ENCODE measurements around the gene KRT36.

Gene KRT36

DNA sequence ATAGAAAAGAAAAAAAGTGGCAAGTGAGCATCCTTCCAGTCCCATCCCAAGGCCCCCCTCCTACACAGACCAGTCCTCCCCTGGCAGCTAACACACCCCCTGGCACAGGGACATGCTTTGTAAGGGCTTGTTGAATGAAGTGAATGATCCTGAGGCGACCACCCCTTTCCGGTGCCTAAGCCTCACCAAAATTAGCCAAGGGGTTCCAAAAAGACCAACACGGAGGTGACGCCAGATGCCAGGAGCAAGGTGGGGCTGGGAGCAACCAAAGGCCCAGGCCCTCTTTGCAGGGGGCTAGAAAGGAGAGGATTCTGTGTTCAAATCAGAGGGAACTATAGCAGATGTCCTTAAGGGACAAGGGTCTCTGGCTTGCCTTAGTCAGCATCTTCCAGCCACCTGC is 14.3 kb downstream of the KRT36 start:
- no peak for DNase-seq

DNA sequence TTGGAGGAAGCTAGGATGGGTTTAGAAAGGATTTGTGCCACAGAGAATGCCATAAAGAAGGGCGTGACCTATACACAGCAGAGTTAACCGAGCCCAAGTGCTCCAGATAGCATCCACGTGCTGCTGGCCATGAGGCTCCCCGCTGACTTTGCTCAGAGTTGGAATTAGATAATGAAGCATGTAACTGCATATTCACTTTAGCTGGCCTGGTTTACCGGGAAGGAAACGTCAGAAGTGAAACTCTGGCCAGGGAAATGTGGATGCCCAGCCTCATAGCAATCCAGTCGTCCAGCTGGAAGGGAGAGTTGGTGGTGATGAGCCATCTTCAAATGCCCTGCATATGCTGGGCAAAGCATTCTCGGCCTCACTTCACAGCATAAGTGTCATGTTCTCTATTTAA is 14.8 kb downstream of the KRT36 start:
- DNase-seq: no peak

DNA sequence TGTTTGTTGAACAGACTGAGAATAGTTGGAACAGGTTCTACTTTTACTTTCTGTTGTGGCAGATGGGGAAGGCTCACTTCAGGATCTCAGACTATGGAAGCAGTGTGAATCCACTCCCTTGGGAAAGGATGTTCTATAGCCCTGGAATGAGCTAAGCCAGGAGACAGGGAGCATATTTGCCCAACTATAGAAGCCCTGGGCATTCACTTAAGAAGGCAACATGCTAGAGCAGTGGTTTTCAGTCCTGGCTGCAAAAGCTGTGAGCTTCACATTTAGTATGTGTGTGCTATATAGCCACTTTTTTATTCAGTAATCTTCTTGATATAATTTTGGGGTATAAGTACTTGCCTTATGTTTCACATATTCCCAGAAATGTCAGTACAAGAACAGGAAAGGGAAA is 21.4 kb downstream of the KRT36 start:
- DNase-seq: no peak

DNA sequence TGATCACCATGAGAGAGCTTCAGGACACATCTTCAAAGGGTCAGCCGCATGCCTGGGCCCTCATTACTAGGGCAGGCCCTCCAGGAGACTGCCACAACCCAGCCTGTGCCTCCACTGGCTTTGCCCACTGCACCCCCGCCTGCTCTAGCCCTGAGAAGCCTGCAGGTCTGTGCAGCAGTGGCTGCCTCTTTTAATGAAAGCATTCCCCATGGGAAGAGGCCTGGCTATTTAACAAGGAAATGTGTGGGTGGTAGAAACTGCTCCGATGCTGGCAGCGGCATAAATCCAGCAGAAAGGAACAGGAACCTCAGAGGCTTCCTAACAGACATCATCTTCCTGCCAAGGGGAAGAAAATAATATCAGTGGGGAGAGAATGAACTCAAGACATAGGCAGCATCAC is 22.1 kb downstream of the KRT36 start:
- DNase-seq: no peak

DNA sequence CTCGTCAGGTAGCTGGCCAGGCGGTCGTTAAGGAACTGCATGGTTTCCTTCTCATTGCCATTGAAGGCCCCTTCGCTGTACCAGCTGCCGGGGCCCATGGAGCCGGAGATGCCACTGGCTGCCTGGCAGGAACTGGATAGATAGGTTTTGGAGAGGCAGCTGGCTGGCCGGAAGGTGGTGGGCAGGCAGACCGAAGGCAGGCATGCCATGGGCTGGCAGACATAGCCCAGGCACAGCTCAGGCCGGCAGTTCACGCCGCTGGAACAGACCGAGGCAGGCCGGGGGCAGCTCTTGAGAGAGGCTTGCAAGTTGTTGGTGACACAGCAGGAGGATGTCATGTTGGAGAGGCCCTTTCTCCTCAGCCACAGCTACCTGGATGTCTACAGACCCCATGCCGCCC is 22.7 kb downstream of the KRT36 start, which contains the start of gene KRT32:
KRT32 (minus strand) TSS at position 399 of the 400 bp plus-strand sequence; CDS start at position 338, 61 bp downstream.
- no peak for DNase-seq

DNA sequence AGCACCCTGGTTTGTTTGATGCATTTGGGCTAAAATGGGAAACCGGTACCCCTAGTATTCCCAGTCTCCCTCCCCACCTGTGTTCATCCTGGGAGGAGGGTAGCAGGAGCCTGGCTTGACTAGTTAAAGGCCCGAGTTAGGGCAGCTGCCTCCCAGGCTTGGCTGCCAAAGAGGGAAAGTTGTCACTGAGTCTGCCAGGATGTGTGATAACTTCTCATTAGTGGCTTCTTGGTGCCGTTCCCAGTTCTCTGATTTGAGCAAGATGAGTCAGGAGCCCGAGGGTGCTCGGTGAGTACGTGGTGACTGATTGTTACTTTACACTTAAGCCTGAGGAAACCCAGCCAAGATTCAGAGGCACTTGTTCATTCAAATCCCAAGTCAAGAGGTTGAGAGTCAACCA is 25.0 kb downstream of the KRT36 start:
- no peak for DNase-seq

DNA sequence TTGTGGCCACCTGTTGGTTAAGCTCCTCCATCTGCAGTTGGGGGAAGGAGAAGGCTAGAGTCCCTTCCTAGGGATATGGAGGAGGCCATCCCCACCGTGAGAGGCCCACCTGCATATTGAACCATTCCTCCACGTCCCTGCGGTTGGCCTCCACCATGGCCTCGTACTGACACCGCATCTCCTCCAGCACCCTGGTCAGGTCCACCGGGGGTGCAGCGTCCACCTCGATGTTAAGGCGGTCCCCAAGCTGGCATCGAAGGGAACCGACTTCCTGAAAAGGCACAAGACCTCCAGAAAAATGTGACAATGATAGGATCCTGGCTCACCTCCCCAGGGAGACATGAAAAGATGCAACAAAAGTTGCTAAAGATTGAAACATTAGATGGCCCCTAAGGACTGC is 25.5 kb downstream of the KRT36 start:
- DNase-seq: no peak

DNA sequence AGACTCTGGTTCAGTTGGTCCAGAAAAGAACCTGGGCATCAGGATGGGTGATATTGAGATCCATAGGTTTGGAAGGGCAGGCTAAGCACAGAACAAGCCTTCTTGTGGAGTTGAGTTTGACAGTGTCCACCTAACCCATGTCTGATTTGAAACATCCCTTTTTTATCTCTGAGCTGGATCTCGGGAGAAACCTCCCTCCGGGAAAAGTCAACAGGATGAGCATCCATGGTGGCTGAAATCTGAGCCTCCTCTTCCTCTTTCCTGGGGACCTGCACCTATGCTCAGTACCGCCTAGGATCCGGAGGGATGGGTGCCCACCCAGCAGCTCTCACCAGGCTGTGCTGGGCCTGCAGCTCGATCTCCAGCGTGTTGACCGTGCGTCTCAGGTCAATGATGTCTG is 26.0 kb downstream of the KRT36 start:
- DNase-seq: no peak

DNA sequence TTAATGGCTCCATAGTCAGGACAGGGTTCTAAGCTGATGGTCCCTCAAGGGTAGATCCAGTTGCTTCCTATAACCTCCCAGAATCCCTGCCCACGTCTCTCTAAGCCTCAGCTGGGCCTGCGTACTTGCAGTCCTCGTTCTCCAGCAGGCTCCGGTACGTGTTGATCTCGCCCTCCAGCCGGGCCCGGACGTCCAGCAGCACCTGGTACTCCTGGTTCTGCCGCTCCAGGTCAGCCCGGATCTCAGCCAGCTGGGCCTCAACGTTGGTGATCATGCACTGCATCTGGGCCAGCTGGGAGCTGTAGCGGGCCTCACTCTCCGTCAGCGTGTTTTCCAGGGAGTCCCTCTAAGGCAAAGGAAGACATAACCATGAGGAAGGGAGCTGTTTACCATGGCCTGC is 27.0 kb downstream of the KRT36 start:
- no peak for DNase-seq

DNA sequence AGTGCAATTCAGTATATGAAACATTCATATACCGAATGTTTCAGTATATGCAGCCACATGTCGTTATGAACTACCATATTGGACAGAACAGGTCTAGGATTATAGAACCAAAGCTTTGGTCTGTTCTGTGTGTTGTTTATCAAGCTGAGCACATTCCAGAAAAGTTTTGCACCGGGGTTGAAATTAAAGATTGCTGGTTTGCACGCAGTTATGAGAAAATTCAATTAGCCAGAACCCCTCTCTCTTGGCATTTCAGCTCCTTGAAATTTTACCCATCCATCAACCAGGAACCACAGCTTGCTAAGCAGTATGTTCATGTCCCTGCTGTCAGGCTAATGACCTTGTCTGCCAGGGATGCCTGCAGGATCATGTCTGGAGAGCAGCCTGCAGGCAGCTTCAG is 32.0 kb downstream of the KRT36 start:
- no peak for DNase-seq

DNA sequence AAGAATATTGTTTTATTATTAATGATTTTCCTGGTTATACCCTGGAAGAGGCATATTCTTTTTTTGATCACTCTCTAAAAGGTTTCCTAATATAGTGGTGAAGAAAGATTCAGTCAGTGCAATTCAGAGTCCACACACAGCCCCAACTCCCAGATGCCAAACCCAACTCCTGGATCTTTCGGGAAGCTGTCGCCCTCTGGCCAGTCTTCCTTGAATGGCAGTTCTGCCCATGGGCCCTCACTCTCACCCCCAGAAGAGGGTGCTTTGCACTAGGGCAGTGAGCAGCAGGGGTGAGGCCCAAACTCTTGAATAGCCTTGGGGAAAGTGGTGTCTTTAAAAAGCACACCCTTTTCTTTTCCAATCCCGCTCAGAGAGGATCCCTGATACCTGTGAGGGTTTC is 33.5 kb downstream of the KRT36 start:
- no peak for DNase-seq

DNA sequence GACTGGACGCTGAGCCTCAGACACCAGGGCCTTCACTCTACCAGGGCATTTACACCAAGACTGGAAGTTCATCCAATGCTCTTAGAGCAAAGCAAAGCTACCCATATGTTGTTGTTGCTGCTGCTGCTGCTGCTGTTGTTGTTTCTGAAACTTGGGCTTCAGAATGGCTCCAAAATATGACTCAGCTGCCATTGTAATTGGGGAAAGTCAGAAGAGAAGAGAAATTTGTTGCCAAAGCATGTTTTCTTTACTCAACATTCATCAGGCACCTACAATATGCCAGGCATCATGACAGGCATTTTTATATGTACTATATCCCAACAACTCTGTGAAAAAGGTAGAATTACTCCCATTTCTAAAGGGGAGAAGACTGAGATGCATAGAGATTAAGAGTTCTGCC is 34.5 kb downstream of the KRT36 start:
- no peak for DNase-seq

DNA sequence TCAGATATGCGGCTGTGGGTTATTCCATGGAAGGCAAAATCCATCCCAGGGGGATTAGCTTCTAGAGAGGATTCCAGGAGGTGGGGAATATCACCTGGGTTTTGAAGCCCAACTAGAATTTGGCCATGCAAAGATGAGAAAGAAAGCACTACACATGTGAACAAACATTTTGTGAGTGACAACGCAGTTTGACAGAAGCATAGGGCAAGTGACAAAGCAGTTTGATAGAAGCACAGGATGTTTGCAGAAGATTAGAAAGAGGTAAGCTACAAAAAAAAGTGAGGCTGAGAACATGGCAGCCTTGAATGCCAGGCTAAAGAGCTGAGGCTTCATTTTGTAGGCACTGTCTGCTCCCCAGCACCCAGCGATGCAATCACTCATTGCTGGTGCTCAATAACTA is 36.6 kb downstream of the KRT36 start:
- no peak for DNase-seq

DNA sequence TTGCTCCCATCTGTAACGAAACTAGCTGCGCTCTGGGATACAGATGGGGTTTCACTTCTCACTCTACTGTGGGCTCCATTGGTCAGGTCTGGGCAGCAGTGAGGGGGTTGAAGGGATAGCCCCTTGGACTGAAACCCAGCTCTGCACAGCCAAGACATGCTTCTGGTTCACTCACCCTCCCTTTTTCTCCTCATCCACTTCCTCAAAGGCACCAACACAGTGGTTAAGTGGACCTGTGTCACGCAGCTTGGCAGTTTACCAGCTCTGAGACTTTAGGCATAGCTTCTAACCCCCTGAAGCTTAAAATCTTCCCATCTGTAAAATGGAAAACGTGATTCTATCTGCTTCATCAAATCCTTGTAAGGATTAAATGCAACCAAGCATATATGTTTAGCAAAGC is 37.4 kb downstream of the KRT36 start:
- no peak for DNase-seq

DNA sequence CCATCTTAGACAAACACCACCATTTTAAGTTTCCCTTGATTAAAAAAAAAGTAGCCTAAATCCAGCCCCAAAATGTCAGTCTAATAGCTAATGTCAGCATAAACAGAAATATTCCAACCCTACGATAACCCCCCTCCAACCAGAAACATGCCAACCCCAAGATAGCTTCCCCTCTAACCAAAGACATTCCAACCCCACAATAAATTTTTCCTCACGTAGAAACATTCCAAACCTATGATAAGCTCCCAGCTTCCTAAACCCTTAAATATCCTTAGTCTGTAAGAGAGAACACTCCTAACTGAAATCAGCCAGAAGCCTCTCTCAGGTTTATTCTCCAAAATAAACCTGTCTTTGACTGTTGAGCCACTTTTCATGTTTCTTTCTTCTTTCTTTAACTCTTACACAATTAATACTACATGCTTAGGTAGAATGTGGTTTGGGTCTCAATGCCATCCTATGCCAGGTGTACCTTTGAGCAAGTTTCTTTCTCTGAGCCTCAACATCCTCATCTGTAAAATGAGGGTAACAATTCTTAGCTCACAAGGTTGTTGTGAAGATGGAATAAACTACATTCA is 38.5 kb downstream of the KRT36 start:
- DNase-seq: no peak

DNA sequence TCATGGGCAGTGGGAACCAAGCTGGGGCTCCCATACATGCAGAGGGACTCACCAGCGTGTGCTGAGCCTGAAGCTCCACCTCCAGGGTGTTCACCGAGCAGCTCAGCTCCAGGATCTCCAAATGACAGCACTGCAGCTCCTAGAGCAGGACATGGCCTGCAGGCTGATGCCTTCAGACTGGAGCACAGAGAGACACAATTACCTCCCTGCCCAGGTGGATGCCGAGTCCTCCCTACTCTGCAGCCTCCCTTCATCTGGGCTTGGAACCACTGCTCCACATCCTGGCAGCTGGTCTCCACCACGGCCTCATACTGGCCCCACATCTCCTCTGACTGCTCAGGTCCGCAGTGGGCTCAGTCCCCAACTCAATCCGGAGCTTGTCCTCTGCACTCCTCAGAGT is 40.7 kb downstream of the KRT36 start:
- DNase-seq: no peak

DNA sequence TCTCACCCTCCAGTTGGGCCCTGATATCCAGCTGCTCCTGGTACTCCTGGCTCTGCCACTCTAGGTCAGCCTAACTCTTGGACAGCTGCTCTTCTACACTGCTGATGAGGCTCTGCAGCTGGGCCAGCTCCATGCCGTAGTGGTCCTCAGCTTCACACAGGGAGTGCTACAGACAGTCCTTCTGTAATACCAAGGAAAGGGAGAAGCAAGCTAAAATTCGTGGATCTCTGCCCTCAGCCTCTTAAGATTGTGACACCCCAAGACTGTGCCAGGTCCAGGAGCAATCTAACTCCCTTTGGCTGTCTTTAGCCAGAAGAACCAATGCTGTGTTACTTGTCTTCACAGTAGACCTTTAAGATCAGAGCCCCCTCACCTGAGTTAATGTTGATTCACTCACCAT is 41.2 kb downstream of the KRT36 start:
- no peak for DNase-seq

DNA sequence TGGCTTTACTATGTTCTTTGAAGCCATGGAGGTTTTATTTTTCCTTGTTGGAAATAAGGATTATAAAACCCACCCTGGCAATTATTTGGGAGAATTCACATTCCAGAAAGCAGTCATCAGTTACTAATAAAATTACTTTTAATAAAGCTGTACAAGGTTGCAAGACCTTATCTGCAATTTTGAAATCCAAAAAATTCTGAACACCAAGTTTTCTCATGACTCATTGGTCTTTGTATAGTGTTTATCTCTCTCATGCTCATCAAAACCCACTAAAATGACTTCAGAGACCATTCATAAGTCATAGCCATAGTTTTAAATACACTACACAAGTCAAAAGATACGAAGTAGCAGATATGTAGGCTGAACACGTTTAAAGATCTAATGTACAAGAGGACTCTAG is 42.9 kb downstream of the KRT36 start:
- DNase-seq: no peak

DNA sequence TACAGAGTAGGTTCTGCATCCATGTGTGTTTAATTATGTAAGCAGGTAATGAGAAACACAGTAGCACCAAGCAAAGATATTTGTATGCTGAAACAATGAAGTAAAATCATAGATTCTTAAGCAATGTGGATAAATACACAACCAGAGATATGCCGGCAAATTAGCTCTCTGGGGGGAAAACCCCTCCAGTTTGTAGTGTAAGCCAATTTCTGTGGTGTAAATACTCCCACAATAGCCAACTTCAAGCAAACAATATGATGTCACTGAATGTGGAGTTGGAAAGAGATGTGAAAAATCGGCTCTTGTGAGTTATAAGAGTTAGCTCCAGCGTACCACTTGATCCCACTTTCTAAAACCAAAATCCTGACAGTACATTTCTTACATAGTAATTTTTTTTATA is 45.1 kb downstream of the KRT36 start:
- DNase-seq: no peak

DNA sequence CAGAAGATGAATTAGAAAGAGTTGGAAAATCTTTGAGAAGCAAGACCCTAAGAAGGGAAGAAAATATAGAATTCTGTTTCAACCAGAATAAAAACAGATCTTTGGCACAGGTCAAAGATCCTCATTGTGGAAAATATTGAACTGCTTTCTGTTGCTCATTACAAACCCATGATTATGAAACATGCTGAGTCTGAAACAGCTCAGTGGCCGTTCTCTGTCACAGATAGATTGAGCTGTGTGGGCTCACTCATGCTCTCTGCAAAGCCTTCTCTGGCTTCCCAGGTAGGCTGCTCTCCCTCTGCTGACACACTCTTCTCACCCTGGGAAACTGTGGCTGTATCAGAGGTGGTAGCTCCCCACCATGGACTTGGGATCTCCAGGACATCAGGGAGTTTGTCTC is 45.5 kb downstream of the KRT36 start:
- DNase-seq: no peak

DNA sequence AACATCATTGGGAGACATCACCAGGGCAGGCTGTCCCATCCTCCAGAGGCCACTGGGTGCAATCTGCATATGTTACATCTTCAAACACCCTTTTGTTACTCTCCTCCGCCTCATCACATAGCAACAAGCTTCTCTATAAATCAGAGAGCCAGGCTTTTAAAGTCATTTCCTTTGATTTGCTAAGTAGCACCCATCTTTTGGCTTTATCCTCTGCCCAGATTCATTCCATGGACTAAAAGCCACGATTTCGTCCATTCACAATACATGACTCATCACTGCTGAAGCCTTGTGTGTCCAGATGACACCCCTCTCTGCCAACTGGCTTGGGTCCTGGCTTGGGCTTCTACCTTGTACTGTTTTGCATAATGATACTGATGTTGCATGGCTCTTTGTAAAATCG is 47.0 kb downstream of the KRT36 start:
- no peak for DNase-seq

DNA sequence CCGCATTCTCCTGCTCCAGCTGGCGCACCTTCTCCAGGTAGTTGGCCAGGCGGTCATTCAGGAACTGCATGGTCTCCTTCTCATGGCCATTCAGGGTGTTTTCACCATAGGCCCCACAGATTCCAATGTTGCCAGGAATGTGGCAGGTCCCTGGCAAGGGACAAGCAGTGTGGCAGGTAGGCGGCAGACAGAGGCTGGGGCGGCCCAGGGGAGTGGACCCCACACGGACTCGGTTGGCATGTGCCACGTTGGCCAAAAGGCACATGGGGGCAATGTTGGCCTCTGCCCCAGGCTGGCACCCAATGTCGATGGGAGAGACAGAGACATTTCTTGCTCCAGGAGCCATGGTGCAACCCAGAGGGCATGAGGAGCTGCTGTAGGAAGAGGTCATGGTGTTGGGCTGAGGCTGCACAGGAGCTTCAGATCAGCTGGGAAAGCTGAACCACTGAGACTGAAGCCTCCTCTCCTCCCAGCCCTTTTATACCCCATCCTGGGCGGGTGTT is 49.1 kb downstream of the KRT36 start, which contains the start of gene KRT38:
KRT38 (minus strand) TSS at position 453 of the 503 bp plus-strand sequence; CDS start at position 391, 62 bp downstream.
- DNase-seq: no peak

DNA sequence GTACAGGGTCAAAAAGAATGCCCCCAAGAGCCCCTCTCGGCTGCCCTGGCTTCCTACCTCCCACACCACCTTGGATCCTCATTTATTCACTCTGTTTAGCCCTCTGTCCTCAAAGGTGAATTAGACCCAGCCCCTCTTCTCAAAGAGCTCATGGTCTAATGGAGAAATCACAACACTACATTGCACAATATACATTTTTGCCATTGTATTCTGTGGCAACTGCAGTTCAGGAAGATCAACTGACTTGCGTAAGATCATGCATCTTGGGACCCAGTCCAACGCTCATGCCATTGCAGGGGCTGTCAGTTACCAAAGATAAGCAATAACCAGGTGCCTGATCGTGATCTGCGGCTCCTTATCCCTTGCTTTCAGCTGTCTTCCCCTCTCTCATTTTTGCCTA is 50.3 kb downstream of the KRT36 start:
- no peak for DNase-seq

DNA sequence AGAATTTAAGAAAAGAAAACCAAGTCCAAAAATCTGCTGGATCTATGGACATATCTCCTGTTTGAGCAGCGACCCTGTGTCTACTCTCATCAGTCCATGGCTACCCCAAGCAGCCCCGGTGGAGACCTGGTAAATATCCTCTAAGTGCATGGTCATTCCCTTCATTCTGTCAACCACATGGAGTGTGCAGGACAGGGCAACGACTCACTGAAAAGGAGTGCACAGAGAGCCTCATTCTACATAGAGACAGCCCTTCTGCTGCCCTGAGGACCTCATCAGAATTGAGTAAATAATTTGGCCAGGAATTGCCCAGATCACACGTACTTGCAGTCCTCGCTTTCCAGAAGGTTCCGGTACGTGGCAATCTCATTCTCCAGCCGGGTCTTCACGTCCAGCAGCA is 51.9 kb downstream of the KRT36 start:
- DNase-seq: no peak

DNA sequence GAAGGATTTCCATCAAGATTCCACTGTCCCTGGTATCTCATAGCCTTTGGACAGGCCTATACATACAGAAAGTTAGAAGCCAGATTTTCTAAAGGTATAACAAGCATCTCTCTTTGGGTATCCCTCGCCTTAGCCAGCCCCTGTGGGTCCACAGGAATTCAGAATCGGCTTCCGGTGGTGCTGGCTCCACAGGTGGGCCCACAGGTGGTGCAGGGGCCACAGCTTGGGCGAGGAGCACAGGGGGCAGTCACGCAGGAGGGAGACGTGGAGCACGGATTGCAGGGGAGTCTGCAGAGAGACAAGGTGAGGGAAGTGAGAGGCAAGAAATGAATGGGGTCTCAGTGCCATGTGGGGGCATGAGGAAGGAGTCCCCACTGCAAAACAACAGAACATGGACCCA is 52.5 kb downstream of the KRT36 start:
- DNase-seq: no peak

All from activated CD8-positive, alpha-beta memory T cell treated with anti-CD3 and anti-CD28 coated beads, Interleukin-2, amount 50 U/mL, for 4 hours (primary cell).